Astrocyte (in vitro differentiated cells and primary cell): Measurements from ENCODE around the gene WSCD2. TPM values are rescaled to one million over a fixed set of nuclear protein-coding genes. Genes with fewer than 3 reads are reported as not detected.

Experiments
- DNase-seq: peaks from one replicate; pipeline ENCODE4 v3.0.0-alpha.2; 2010; ENCODE audit warnings: low read depth
- FAIRE-seq: peaks from 2 replicates; lab custom pipeline; 2011; peaks lifted over from hg19 to GRCh38; lab: Jason Lieb, UNC
- H2AFZ ChIP-seq: 2 replicates; pipeline ENCODE4 v1.6.0; 2012; ENCODE audit warnings: low read depth, low read length, inconsistent platforms
- H3K27ac ChIP-seq: 2 replicates; pipeline ENCODE4 v1.5.1; 2011; ENCODE audit warnings: low read depth, low read length, inconsistent platforms
- H3K27me3 ChIP-seq: 2 replicates; pipeline ENCODE4 v1.6.0; 2011; ENCODE audit warnings: low read length, inconsistent platforms; ENCODE audit not compliant: insufficient read depth
- H3K36me3 ChIP-seq: 2 replicates; pipeline ENCODE4 v1.5.1; 2011; ENCODE audit warnings: low read length, inconsistent platforms; ENCODE audit not compliant: insufficient read depth
- H3K4me1 ChIP-seq: 2 replicates; pipeline ENCODE4 v1.5.1; 2011; ENCODE audit warnings: low read length, inconsistent platforms; ENCODE audit not compliant: insufficient read depth
- H3K4me2 ChIP-seq: 2 replicates; pipeline ENCODE4 v1.6.0; 2012; ENCODE audit warnings: low read length, inconsistent platforms
- H3K4me3 ChIP-seq: 2 replicates; pipeline ENCODE4 v1.5.1; 2011; ENCODE audit warnings: low read depth, mild to moderate bottlenecking, low read length, inconsistent platforms; ENCODE audit not compliant: insufficient read depth
- H3K79me2 ChIP-seq: 2 replicates; pipeline ENCODE4 v1.6.0; 2012; ENCODE audit warnings: mild to moderate bottlenecking, low read length, inconsistent platforms; ENCODE audit not compliant: insufficient read depth
- H3K9ac ChIP-seq: 2 replicates; pipeline ENCODE4 v1.6.0; 2012; ENCODE audit warnings: mild to moderate bottlenecking, low read length, inconsistent platforms
- H3K9me3 ChIP-seq: 2 replicates; pipeline ENCODE4 v1.5.1; 2012; ENCODE audit warnings: low read depth, mild to moderate bottlenecking, low read length, inconsistent platforms; ENCODE audit not compliant: insufficient read depth
- H4K20me1 ChIP-seq: 2 replicates; pipeline ENCODE4 v1.6.0; 2012; ENCODE audit warnings: low read length, inconsistent platforms; ENCODE audit not compliant: insufficient read depth
- H3K27ac Mint-ChIP-seq: one replicate; pipeline ENCODE4 v1.8.0; 2021; ENCODE audit warnings: mild to moderate bottlenecking, mixed read lengths; ENCODE audit not compliant: unreplicated experiment
- H3K27me3 Mint-ChIP-seq: one replicate; pipeline ENCODE4 v1.8.0; 2021; ENCODE audit warnings: low read depth, mixed read lengths; ENCODE audit not compliant: unreplicated experiment
- H3K36me3 Mint-ChIP-seq: one replicate; pipeline ENCODE4 v1.8.0; 2021; ENCODE audit warnings: low read depth, mixed read lengths; ENCODE audit not compliant: unreplicated experiment
- H3K4me1 Mint-ChIP-seq: one replicate; pipeline ENCODE4 v1.8.0; 2021; ENCODE audit warnings: low read depth, mixed read lengths; ENCODE audit not compliant: unreplicated experiment
- H3K4me3 Mint-ChIP-seq: one replicate; pipeline ENCODE4 v1.8.0; 2021; ENCODE audit warnings: mild to moderate bottlenecking, moderate library complexity, mixed read lengths; ENCODE audit not compliant: unreplicated experiment
- H3K9me3 Mint-ChIP-seq: one replicate; pipeline ENCODE4 v1.8.0; 2021; ENCODE audit warnings: mild to moderate bottlenecking, mixed read lengths; ENCODE audit not compliant: unreplicated experiment
- CTCF ChIP-seq: IDR thresholded peaks from 2 replicates; pipeline ENCODE4 v1.5.1; 2011; ENCODE audit warnings: low read depth, mild to moderate bottlenecking, inconsistent platforms, low read length, moderate library complexity; ENCODE audit not compliant: insufficient read depth
- EZH2 ChIP-seq: IDR thresholded peaks from 2 replicates; pipeline ENCODE4 v1.6.1; 2012; ENCODE audit warnings: mild to moderate bottlenecking, low read length, inconsistent platforms; ENCODE audit not compliant: insufficient read depth
- total RNA-seq: library from RNA; stranded (reverse); gene quantifications from 2 replicates; pipeline ENCODE4 v1.2.1, GENCODE V29; 2021

The WSCD2 gene
- total RNA-seq, 1 donor from 2014 or later = 0.11 TPM

- FAIRE-seq = no peak
- peaks cover 33% of the 10 kb centered on the region for H3K27me3 Mint-ChIP-seq
Observed at GRCh38 chr12:108181095-108181454, 52.0 kb downstream of the WSCD2 start.

GRCh38 chr12:108182096-108182495 lies 53.0 kb downstream of the WSCD2 start:
- H3K4me1 Mint-ChIP-seq = no peaks in the 10 kb centered on the region
- peaks cover 42% of the 10 kb centered on the region for H3K27me3 Mint-ChIP-seq
- H3K9me3 Mint-ChIP-seq = no peaks in the 10 kb centered on the region
- Histone ChIP-seq H3K4me3 (no peak overlapping the region), H3K36me3 (no peaks in the 10 kb centered on the region), H3K9me3 (no peaks in the 10 kb centered on the region), H2AFZ (no peak overlapping the region), H4K20me1 (no peaks in the 10 kb centered on the region), H3K79me2 (no peaks in the 10 kb centered on the region), H3K27ac (no peak overlapping the region), H3K4me1 (no peaks in the 10 kb centered on the region), H3K9ac (no peak overlapping the region), H3K27me3 (no peaks in the 10 kb centered on the region), H3K4me2 (no peak overlapping the region)
- DNase-seq (no peak), FAIRE-seq (no peak)
- H3K27ac Mint-ChIP-seq = no peak overlapping the region
- H3K4me3 Mint-ChIP-seq = no peak overlapping the region
- TF ChIP-seq EZH2 = no peak
- no peak for TF ChIP-seq CTCF
- H3K36me3 Mint-ChIP-seq = no peaks in the 10 kb centered on the region

More at GRCh38 chr12:108181095-108181454, 52.0 kb downstream of the WSCD2 start:
- Histone ChIP-seq H2AFZ (no peak overlapping the region), H3K4me2 (no peak overlapping the region), H4K20me1 (no peaks in the 10 kb centered on the region), H3K79me2 (no peaks in the 10 kb centered on the region), H3K4me3 (no peak overlapping the region), H3K9me3 (no peaks in the 10 kb centered on the region), H3K27me3 (no peaks in the 10 kb centered on the region), H3K27ac (no peak overlapping the region), H3K36me3 (no peaks in the 10 kb centered on the region), H3K4me1 (no peaks in the 10 kb centered on the region), H3K9ac (no peak overlapping the region)
- Mint-ChIP-seq H3K9me3 (no peaks in the 10 kb centered on the region), H3K4me1 (no peaks in the 10 kb centered on the region), H3K27ac (no peak overlapping the region), H3K4me3 (no peak overlapping the region), H3K36me3 (no peaks in the 10 kb centered on the region)
- no peak for DNase-seq
- TF ChIP-seq CTCF (no peak), EZH2 (no peak)

- Histone ChIP-seq H3K9me3 (no peaks in the 10 kb centered on the region), H3K79me2 (no peaks in the 10 kb centered on the region), H3K27ac (no peak overlapping the region), H3K4me3 (no peak overlapping the region), H3K36me3 (no peaks in the 10 kb centered on the region), H4K20me1 (no peaks in the 10 kb centered on the region), H3K9ac (no peak overlapping the region), H2AFZ (no peak overlapping the region), H3K4me1 (no peaks in the 10 kb centered on the region), H3K4me2 (no peak overlapping the region), H3K27me3 (no peaks in the 10 kb centered on the region)
- H3K27ac Mint-ChIP-seq = no peak overlapping the region
- DNase-seq = no peak
- H3K4me1 Mint-ChIP-seq = no peaks in the 10 kb centered on the region
- no peak overlapping the region for H3K4me3 Mint-ChIP-seq
- no peak for FAIRE-seq
- no peaks in the 10 kb centered on the region for H3K9me3 Mint-ChIP-seq
- no peak for TF ChIP-seq EZH2
- TF ChIP-seq CTCF = no peak
- no peaks in the 10 kb centered on the region for H3K36me3 Mint-ChIP-seq
- peaks cover 47% of the 10 kb centered on the region for H3K27me3 Mint-ChIP-seq
Observed at GRCh38 chr12:108185002-108185401, 55.9 kb downstream of the WSCD2 start.
